Fibroblast of upper back skin (primary cell): Measurements from ENCODE around the gene BICC1.
"Not testable (repeated sequence)": the region's sequence is repeated elsewhere in the genome, so short reads cannot be mapped to it uniquely, and the experiment has no call there.

Source experiments
- DNase-seq: peaks from one replicate; pipeline ENCODE4 v3.0.0-alpha.2; 2013

The BICC1 gene

DNA sequence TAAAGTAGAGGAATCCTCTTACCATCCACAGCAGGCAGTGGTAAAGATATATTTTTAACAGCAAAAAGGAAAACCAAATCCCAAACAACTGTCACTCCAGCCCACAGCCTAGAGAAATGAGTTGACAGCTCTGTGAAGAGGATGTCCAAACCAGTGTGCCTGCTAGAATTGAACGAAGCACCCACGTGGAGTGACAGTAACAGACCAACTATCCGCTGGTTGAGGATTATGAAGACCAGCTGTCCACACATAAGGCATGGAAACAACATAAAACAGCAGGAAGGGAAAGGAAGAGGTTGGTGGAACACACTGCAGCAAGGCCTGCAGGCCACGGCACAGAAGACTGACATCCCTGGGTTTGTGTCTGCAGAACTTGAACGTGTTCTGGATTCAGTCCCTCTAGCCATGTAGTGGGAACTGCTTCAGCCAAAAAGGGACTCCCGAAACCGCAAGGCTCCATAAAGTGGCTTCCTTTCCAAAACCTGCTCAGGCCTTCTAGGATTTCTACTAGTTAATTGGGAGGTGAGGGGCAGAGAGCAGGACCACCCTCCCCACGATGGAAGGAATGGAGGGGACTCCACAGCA, 324.4 kb downstream of the BICC1 start:
- DNase-seq, result no peak

DNA sequence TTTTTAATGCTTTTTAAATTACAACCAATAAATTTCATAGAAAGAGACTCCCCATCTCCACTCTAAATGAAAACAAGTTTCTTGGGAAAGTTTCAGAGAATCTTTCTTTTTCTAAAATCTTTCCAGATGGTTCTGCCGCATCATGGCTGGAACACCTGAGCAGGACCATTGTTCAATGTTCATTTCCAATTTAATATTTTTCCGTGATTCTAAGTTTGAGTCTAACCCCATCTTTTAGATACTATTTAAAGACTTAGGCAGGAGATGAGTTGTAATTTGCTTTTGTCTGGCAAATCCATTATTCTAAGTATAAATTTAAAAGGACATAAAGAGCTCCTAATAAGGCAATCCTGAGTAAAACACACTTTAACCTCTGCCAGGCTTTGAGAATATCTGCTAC, 325.2 kb downstream of the BICC1 start:
- no peak for DNase-seq

DNA sequence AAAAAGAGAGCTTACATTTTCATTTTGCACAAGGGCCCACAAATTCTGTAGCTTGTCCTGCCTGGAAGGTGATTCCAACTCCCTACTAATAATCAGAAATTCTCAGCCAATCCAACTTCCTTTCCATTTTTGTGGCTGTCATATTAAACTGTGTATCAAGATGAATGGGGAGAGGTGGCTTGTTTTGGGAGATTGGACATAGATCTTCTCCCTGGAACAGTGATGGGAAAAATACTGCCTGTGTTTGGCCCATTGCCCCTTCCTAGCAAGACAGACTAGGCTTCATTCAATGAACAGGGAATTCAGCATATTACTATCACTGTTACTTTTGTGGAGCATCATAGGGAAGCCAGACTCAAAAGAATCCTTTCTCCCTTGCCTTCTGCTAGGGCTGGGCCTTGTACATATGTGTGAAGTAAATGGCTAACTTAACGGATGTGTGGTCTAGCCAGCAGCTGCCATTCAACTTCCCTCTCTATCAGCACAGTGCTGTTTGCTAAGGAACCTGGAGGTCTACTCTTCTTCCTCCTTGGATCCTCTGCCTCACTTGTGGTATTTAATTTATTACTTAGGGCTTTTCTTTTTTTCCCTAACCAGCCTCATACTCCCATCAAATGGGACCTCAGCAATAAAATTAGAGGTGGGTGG, 326.0 kb downstream of the BICC1 start:
- DNase-seq, result no peak

DNA sequence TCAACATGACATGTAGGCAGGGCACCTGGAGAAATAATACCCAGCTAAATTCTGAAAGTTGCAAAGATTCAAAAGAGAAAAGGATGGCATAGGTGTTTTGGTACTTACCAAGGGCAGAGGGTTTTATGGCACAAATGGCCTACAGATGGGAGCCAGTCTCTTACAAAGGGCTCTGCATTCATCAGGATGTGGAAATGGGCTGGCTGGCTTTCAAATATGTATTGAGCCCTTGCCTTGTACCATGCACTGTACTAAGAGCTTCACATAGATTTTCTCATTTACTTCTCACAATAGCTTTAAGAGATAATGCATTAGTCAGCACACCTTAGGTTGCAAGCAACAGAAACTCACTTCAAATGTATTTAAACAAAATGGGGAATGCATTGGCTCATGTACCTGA, 327.1 kb downstream of the BICC1 start:
- peak; percentile 17 for DNase-seq

DNA sequence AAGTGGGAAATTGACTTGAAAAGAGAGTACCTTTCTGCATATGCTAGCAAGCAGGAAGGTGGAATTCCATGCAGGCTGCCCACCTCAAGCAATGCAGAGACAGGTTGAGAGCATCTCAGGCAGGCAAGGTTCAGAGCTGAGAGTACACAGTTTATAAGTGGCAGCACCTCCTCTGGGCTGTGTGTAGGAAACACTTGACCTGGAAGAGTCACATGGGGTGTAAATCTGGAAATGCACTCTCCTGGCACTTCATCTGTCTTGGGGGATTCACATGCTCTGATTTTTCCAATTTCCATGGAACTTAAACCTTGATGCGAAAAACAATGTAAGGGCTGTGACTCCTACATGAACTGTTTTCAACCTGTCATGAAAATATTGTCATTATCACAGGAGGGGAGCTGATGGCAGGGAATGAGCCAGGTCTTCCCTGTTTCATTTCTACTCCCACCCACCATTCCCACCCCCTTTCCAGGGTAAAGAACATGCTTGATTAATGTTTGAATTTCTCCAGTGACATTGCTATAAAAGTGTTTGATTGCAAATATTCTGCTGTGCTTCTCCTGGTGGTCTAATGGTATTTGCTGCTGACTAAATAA, 328.3 kb downstream of the BICC1 start:
- no peak for DNase-seq

DNA sequence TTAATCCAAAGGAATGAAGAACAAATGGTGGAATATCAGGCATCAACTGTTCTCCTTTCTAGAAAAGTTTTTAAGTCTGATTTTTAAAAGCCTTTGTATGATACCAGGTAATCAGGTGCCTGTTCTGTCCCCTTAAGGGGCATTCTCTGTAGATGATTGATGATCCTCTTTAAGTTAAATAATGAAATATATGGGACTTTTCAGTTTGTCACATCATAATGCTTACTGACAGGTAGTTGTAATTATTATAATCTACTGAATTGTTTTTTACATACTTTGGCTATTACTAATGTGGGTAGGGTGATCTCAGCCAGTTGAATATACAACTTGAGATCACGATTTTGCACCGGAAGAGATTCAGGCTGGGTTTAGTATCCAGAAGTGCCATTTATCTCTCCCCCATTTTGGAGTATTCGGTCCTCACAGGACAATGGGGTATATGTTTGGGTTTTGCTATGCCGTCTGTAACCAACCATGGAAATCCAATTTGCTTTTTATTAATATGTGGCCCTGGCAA, 330.2 kb downstream of the BICC1 start:
- no peak for DNase-seq

DNA sequence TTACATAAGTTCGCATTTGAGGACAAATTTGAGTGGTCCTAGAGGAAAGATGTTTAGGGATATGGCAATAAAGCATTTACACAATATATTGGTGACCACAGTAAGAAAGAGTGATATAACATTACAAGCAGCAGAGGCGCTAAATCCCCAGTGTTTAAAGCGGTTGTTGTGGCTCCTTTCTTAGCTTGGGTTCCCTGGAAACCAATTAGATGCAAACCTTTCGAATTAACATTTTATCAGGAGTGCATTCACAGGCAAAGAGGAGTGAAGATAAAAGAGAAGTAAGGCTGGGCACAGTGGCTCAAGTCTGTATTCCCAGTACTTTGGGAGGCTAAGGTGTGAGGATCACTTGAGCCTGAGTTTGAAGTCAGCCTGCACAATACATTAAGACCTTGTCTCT, 331.1 kb downstream of the BICC1 start:
- DNase-seq, result no peak

DNA sequence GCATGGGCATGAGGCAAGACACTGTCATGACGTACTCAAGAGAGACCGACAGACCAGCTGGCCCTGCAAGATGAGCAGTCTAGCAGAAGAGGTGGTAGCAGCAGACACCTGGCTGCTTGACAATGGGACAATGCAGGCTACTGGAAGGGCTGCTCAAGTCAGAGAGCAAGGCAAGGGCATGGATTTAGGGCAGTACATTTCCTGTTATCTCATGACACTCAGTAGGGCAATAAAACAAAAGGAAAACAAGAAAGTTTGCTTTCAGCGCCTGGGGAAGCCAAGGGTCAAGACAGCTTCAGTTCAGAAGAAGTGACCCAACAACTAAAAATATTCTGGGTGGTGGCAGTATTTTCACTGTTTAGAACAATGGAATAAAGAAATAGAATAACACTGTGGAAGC, 332.0 kb downstream of the BICC1 start:
- no peak for DNase-seq

DNA sequence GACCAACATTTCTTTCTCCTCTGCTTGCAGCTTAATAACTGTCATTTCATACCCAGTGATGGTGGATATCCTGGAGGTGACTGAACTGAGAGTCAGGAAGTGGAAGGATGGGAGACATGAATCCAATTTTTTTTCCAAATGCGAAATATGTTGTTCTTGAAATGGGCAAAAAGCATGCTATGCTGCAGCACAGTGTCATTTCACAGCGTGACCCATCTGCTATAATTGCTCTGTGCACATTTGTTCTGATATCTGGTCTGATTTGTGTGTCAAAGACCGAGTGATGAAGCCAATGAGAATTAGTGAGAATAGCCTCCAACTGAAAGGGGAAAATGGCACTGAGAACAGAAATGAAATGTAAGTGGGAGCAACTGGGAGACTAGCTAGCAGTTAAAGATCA, 334.2 kb downstream of the BICC1 start:
- no peak for DNase-seq

DNA sequence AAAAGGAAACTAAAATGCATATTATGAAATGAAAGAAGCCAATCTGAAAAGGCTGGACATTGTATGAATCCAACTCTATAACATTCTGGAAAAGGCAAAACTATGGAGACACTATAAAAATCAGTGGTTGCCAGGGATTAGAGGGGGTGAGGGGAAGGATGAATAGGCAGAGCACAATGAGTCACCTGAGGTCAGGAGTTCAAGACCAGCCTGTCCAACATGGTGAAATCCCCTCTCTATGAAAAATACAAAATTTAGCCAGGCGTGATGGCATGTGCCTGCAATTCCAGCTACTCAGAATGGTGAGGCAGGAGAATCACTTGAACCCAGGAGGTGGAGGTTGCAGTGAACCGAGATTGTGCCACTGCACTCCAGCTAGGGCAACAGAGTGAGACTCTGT, 338.9 kb downstream of the BICC1 start:
- peak; percentile 10 for DNase-seq

DNA sequence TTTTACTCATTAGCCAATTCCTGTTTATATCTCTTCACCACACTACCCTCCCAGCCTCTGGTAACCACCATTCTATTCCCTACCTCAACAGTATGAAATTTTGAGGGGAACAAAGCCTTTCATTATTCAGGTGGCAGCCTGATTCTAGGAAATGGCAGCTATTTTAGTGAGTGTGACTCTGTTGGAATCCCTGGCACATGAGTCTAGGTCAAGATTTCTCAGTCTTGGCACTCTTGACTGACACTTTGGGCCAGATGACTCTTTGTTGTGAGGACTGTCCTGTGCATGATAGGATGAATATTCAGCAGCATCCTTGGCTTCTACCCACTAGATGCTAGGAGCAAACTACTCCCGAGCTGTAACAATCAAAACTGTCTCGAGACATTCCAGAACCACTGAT, 341.0 kb downstream of the BICC1 start:
- no peak for DNase-seq

DNA sequence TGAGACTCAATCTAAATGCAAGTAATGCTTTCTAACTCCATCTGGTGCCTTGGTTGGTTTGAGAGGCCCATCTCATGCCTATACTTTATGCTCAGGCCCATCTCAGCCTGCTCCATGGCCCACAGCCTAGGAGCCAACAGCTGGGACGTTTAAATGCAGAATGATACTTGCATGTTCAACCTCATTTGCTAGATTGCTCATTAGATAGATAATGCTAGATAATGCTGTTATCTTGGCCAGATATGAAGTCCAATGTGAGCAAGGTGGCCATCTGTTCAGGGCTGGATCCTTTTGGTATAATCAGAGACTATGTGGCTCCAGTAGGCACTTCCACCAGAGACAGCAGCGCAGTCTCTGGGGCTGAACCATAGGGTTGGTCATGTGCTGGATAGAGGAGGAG, 342.1 kb downstream of the BICC1 start:
- no peak for DNase-seq

DNA sequence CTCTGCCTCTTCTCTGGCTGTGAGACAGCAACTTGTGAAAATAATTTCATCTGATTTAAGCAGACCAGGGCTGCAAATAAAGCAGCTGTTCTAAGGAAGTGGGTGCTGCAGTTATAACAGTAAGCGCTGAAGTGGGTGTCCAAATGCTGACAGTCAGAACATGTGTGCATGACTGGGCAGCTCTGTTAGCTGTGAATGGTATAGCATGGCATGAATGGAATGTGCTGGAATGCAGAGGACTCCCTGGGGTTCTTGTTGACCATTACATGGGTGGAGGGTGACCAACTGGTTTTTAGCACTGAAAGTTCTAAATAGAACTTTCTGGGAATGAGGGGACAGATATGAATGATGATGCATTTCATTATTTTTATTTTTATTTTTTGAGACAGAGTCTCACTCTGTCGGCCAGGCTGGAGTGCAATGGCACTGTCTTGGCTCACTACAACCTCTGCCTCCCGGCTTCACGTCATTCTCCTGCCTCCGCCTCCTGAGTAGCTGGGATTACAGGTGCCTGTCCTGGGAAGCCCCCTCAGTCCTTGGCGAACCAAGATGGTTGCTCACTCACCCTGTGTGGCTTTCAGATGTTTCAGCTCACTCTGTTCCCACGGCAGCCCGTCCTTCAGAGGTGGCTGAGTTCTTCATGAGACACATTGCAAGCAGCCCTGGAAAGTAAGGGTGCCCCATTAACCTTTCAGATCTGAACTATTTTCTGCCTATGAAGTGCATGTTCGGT, 344.0 kb downstream of the BICC1 start:
- peak; percentile 97 for DNase-seq

DNA sequence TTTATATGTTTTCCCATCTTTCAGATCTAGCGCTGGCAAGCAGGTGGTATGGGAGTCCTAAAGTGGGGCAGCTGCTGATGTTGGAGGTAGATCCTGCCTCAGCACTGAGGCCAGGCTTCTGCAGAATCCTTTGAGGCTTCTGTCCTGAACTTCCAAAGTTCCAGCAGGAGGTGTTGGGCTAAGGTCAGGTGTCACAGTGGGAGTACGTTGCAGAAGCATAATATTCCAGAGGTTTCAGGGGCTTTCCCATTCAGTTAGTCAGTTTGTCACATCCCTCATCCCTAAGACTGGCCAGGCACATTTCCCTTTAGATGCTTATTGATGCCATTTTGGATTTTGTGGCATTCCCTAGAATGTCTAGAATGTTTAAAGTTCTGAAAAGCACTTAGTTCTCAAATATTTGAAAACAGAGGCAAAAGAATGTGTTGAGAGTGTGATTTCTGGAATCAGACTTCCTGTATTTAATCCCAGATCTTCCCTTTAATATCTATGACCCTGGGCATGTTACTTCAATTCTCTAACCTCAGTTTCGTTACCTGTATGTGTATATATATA, 344.7 kb downstream of the BICC1 start:
- DNase-seq, result peak; percentile 40

DNA sequence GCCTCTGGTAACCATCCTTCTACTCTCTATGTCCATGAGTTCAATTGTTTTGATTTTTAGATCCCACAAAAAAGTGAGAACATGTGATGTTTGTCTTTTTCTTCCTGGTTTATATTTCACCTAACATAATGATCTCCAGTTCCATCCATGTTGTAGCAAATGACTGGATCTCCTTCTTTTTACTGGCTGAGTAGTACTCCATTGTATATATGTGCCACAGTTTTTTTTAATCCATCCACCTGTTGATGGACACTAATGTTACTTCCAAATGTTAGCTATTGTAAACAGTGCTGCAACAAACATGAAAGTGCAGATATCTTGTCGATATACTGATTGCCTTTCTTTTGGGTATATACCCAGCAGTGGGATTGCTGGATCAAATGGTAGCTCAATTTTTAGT, 345.5 kb downstream of the BICC1 start:
- DNase-seq, result not testable (repeated sequence)

DNA sequence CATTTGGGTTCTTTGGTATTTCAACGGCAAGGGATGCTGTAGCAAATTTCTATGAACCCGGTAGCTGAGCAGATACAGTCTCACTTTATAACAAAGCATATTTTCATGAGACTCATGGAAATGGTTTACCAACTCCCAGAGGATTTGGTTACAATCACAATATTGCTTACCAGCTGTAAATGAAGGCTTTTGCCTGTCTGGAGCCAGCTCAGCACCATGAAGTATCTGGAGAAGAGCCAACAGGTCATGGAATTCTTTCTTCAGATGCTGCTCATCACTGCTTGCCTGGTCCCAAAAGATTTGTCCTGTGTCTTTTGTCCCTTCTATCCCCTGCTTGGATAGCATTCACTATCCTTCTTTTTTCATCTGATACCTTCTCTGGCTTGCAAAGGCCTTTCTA, 346.9 kb downstream of the BICC1 start:
- peak; percentile 27 for DNase-seq

DNA sequence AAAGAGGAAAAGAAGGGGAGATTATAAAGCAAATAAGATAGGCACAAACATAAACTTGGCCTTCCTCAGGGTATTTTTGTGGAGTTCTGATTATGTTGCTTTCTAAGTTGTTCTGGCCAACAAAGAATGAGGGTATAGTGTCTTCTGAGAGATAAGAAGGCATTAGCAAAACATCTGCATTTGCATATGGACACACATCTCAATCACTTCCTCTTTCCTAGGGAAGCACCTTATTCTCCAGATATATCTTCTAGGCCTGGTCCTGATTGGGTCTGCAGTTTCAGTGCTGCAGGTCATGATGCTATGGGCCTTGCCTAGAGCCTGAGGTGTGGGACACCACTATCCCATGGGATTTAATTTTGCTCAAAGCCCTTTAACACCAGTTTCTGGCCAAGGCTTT, 355.0 kb downstream of the BICC1 start:
- DNase-seq, result no peak

DNA sequence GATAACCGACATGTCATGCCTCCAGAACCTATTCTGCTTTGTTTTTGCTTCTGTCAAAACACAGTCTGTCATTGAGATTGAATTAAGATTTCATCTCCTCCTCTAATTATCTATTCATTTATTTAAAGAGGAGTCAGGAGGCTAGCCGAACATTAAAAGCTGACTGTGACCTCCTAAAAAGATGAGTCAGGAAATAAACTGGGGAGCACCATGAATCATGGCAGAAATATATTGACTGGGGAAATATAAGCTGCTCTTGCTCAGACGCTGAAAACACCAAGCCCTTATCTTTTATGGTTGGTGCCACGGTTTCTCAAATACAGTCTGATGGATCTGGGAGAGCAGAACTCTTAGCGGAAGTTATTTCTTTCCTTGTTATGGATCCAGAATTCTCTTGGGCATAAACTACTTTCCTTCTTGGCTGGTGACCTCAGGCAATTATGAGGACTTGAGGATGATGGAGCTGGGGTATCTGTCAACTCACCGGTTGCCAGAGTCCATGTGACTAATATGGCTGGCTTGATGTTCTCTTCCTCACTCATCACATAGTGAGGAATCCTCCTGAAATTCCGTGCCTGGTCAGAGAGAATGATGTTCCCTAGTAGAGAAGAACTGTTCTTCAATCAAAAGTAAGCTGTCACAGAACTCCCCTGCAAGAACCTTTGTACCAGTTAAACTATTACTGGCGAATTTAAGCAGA, 356.2 kb downstream of the BICC1 start:
- peak; percentile 28 for DNase-seq

DNA sequence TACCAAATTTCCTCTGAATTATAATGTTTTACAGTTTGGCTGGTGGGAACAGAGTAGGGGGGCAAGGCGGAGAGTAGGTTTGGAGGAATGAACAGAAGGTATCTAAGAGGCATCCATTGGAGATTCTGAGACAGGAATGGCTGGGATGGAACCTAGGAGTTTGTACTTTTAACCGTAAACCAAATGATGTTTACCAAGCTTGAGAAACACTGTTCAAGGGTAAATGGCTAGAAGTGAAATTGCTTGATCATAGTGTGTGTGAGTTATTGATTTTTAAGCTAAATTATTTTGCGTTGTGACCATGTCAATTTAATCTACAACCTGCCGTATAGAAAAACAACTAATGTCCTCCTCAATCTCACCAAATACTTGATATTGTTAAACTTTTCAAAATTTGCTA, 357.4 kb downstream of the BICC1 start:
- DNase-seq, result no peak

DNA sequence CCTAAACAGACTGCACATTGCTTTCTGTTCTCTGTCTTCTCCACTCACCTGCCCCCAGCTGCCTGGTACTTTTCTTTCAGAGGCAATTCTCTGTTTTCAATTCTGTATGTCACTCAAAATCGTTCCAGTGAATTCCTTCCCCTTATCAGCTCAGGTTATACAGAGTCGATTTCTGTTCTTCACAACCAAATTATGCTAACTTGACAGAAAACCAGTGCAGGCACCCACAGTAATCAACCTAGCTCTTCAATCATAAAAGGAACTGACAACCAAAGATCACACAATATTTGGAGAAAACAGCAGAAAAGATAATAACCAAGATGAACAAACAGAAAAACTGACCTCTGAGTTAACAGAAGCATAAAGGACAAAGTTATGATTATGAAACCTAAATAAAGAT, 360.5 kb downstream of the BICC1 start:
- no peak for DNase-seq
